Retinal pigment epithelial cell (primary cell): ENCODE data around the gene EGFR.

ENCODE experiments used
- DNase-seq: peaks from one replicate; pipeline ENCODE4 v3.0.0-alpha.2; 2010; ENCODE audit warnings: low read depth
- H3K4me3 ChIP-seq: 2 replicates; pipeline ENCODE4 v1.5.1; 2011; ENCODE audit warnings: mild to moderate bottlenecking, low read length, control low read depth, moderate library complexity
- CTCF ChIP-seq: conservative IDR thresholded peaks from 2 replicates; pipeline ENCODE4 v1.5.1; 2011; ENCODE audit warnings: low read depth, low read length, control low read depth, inconsistent platforms

EGFR gene

DNA sequence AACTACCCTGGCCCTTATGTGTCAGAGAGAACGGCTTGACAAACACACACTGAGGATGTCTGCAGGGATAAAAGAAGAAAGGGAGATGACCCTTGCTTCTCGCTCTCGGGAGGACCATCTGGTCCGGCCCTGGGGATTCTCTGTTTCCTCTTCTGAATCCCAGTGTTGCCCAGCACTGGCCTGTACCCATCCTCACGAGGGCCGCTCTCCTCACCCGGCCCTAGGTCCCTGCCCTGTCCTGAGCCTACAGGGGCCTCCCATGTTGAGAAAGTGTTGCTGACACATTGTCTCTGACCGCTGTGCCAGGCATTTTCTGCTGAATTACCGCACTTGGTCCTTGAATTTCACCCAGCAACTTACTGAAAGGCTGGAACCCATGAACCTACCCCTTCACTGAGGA, 174.4 kb downstream of the EGFR start:
- no peak overlapping the region for H3K4me3 ChIP-seq
- TF ChIP-seq CTCF = no peak
- no peak for DNase-seq

DNA sequence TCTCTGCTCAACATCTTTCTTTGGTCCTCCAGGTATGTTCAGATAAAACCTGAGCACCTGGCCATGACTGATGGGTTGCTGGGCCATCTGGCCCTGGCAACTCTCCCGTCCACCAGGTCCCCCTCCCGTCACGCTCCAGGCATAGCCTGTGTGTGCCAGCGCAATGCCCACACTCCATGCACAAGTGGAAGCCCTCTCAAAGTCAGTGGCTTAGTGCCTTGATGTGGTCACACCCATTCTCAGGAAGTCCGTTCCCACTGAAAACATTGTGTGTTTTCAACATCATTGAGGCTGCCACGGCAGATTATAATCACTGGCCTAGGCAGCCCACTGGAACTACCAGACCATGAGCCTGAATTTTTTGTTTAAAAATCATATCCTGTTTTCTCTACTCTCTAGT, 175.7 kb downstream of the EGFR start:
- no peak for DNase-seq
- H3K4me3 ChIP-seq = no peak overlapping the region
- TF ChIP-seq CTCF = no peak

GRCh38 chr7:55198634-55199392, 180.0 kb downstream of the EGFR start:
- DNase-seq = no peak
- no peak for TF ChIP-seq CTCF
- H3K4me3 ChIP-seq = no peak overlapping the region

- H3K4me3 ChIP-seq = no peak overlapping the region
- no peak for DNase-seq
- no peak for TF ChIP-seq CTCF
Observed at GRCh38 chr7:55199418-55199817, 180.6 kb downstream of the EGFR start.

- H3K4me3 ChIP-seq = no peak overlapping the region
- DNase-seq = no peak
- TF ChIP-seq CTCF = no peak
Observed at GRCh38 chr7:55200441-55200840, 181.6 kb downstream of the EGFR start.

- DNase-seq = no peak
- no peak overlapping the region for H3K4me3 ChIP-seq
- TF ChIP-seq CTCF = no peak
Observed at GRCh38 chr7:55202150-55202913, 183.5 kb downstream of the EGFR start.

DNA sequence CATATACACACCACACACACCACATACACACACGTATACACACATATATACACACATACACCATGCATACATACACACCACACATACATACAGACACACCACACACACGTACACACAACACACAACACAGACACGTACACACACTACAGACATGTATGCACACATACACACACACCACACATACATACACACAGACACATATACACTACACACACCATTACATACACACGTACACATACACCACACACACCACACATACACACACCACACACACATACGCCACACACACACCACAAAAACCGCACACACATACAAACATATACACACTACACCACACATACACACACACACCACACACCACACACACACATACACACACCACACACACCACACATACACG, 184.5 kb downstream of the EGFR start:
- TF ChIP-seq CTCF = no peak
- H3K4me3 ChIP-seq = no peak overlapping the region
- no peak for DNase-seq
